LNCAP (cell line): ENCODE data around the gene IL36B.

Source experiments
- CTCF ChIP-seq: fragments of 450-650 bp; IDR thresholded peaks from 2 replicates; pipeline ENCODE4 v1.5.1; 2017; ENCODE audit warnings: mild to moderate bottlenecking

IL36B gene

DNA sequence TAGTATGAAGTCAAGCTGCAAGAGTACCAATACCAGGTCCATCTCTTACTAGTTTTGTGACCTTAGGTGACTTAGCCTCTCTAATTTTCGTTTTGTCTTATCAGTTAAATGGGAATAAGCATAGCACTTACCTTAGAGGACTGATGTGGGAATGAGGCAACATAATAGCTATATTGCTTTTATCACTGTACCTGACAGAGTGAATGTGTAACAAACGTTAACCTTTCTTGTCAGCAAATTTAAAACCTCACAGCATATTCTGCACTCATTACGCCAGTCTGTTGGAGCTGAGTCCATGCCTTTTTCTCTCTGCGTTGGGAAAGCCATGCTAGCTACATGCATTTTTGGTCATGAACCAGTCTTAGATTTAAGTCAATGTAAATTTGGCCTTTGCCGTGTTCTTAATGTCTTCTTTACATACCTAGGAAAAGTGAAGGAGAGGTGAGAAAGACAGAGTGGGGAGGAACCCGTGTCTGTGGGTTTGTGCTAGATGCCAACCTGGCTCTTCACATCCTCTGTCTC lies at the start of gene IL36B:
Gene IL36B, minus strand, starts transcription at position 472 of the 522 bp plus-strand sequence.
- no peak for TF ChIP-seq CTCF

- TF ChIP-seq CTCF: no peak
Measured at GRCh38 chr2:113102133-113102532, 49.5 kb upstream of the IL36B start.

- TF ChIP-seq CTCF: no peak
Measured at GRCh38 chr2:113098532-113098931, 45.9 kb upstream of the IL36B start.

- TF ChIP-seq CTCF: no peak
Measured at GRCh38 chr2:113098041-113098440, 45.4 kb upstream of the IL36B start.

DNA sequence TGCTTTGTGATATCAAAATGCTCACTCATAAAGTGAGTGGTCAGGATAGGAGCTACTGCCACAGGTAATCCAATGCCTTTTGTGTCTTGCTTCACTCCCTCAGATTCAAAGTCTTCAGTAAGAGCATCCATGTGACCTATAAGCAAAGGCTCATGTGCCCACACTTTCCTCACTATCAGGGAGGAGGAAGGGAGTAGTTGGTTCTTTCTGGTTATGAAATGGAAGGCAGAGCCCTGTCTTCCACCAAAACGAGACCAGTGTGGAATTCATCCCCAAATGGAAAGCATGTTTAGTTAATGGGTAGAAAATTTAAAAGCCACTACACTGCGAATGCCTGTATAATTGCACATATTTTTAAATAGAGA lies 40.9 kb upstream of the IL36B start:
- TF ChIP-seq CTCF: no peak

DNA sequence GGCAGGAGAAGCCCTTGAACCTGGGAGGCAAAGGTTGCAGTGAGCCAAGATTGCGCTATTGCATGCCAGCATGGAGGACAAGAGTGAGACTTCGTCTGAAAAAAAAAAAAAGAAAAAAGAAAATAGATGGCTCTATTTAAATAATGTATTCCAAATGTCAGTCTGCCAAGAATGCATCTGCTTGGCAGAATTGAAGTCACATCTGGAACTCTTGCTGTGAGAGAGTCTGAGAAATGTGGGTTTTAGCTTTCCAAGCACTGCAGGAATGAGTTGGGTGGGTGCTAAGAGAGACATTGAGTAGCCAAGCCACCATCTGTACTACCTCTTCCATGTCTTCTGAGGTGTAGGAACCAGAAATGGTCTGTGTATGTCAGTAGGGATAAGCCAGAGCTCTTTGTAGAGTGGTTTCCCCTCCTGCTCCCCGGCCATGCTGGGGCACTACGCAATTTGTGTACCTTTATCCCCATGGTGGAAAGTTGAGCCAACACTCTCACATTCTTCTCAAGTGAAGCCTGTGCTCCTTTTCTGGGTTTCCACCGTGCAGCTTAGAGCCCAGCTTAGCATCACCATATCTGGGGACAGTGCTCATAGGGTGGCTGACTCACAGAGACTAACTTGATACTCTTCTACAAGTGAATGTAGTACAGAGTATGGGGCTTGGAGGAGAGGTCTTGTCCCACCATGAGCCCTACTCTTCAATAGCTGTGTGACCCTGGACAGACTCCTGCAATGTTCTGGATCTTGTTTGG lies 40.4 kb upstream of the IL36B start:
- TF ChIP-seq CTCF: no peak

DNA sequence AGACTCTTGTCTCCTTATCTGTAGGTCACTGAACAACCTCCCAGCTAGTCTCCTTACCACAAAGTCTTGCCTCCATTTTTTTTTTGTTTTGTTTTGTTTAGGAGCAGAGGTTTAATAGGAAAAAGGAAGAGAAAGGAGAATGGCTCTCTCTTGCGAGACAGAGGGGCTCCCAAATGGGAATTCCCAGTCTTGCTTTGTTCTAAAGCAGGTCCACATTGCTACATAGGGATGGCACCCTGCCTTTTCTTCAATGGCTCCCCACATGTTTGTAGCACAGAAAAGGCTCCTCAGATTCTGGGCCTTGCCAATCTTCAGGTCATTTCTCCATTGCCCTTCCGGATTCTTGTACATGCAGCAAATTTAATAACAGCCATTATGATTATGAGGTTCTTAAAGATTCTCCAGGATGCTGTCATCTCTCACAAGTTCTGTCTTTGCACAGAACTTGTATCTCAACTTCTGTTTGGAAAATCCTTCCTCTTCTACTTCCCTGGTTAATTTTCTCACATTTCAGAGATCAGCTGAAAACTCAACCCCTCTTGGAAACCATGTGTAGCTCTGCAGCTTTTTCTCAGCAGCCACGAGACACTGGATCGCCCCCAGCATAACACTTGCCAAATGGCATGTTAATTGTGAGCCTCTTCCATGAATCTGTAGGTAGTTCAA lies 38.7 kb upstream of the IL36B start:
- no peak for TF ChIP-seq CTCF
